HG02884 (cell line): ENCODE measurements around the gene FBXO33.

Experiments
- ATAC-seq: cut with Tn5 transposase; IDR thresholded peaks from one replicate; pipeline ENCODE4 v1.9.1; 2021; ENCODE audit warnings: mild to moderate bottlenecking, moderate library complexity; ENCODE audit not compliant: unreplicated experiment

The FBXO33 gene

GRCh38 chr14:39431416-39432178, 636 bp downstream of the FBXO33 start:
- ATAC-seq: peak; percentile 16

GRCh38 chr14:39430762-39431415, 1.3 kb downstream of the FBXO33 start:
- ATAC-seq: peak; percentile 1

- no peak for ATAC-seq
Measured at GRCh38 chr14:39428118-39428517, 4.1 kb downstream of the FBXO33 start.

- ATAC-seq: no peak
Measured at GRCh38 chr14:39426605-39427004, 5.6 kb downstream of the FBXO33 start.

- no peak for ATAC-seq
Measured at GRCh38 chr14:39425947-39426346, 6.3 kb downstream of the FBXO33 start.

GRCh38 chr14:39423793-39424192, 8.4 kb downstream of the FBXO33 start:
- no peak for ATAC-seq

GRCh38 chr14:39422243-39422642, 10.0 kb downstream of the FBXO33 start:
- ATAC-seq: no peak

- no peak for ATAC-seq
Measured at GRCh38 chr14:39419272-39419671, 13.0 kb downstream of the FBXO33 start.

GRCh38 chr14:39417014-39417413, 15.2 kb downstream of the FBXO33 start:
- ATAC-seq: no peak

- ATAC-seq: no peak
Measured at GRCh38 chr14:39416072-39416471, 16.2 kb downstream of the FBXO33 start.

- ATAC-seq: no peak
Measured at GRCh38 chr14:39406560-39406959, 25.7 kb downstream of the FBXO33 start.

GRCh38 chr14:39398382-39398781, 33.9 kb downstream of the FBXO33 start:
- ATAC-seq: no peak

- no peak for ATAC-seq
Measured at GRCh38 chr14:39396448-39396847, 35.8 kb downstream of the FBXO33 start.

- ATAC-seq: no peak
Measured at GRCh38 chr14:39395555-39396254, 36.5 kb downstream of the FBXO33 start.

GRCh38 chr14:39393289-39393688, 38.9 kb downstream of the FBXO33 start:
- no peak for ATAC-seq

GRCh38 chr14:39384177-39384576, 48.1 kb downstream of the FBXO33 start:
- ATAC-seq: no peak

- no peak for ATAC-seq
Measured at GRCh38 chr14:39383741-39384140, 48.5 kb downstream of the FBXO33 start.

GRCh38 chr14:39383026-39383660, 49.1 kb downstream of the FBXO33 start:
- ATAC-seq: peak; percentile 73

GRCh38 chr14:39382463-39382862, 49.8 kb downstream of the FBXO33 start:
- no peak for ATAC-seq

- ATAC-seq: no peak
Measured at GRCh38 chr14:39381366-39381765, 50.9 kb downstream of the FBXO33 start.

GRCh38 chr14:39376667-39377403, 55.4 kb downstream of the FBXO33 start:
- ATAC-seq: no peak
